IPS-20b (cell line): ENCODE data around the gene B3GNT3.
A peak's percentile ranks its signal among the peaks of the same experiment; 100 is the strongest.

Experiments
- H3K27ac ChIP-seq: one replicate; pipeline ENCODE4 v1.5.1; 2013; ENCODE audit warnings: low read length
- H3K27me3 ChIP-seq: 2 replicates; pipeline ENCODE4 v1.6.1; 2013; ENCODE audit warnings: mild to moderate bottlenecking, low read length, inconsistent platforms; ENCODE audit not compliant: insufficient read depth
- H3K36me3 ChIP-seq: 2 replicates; pipeline ENCODE4 v1.6.1; 2013; ENCODE audit warnings: low read depth, mild to moderate bottlenecking, inconsistent platforms, low read length, moderate library complexity; ENCODE audit not compliant: insufficient read depth
- H3K4me1 ChIP-seq: 2 replicates; pipeline ENCODE4 v1.6.1; 2013; ENCODE audit warnings: mild to moderate bottlenecking, control low read depth, inconsistent platforms, low read length, moderate library complexity; ENCODE audit not compliant: insufficient read depth
- H3K4me3 ChIP-seq: 2 replicates; pipeline ENCODE4 v1.5.1; 2013; ENCODE audit warnings: mild to moderate bottlenecking, low read length, inconsistent platforms
- H3K9ac ChIP-seq: 2 replicates; pipeline ENCODE4 v1.6.1; 2013; ENCODE audit warnings: low read depth, mild to moderate bottlenecking, inconsistent platforms, low read length, moderate library complexity
- H3K9me3 ChIP-seq: 2 replicates; pipeline ENCODE4 v1.6.1; 2013; ENCODE audit warnings: mild to moderate bottlenecking, low read depth, low read length, inconsistent platforms; ENCODE audit not compliant: insufficient read depth

The B3GNT3 gene

DNA sequence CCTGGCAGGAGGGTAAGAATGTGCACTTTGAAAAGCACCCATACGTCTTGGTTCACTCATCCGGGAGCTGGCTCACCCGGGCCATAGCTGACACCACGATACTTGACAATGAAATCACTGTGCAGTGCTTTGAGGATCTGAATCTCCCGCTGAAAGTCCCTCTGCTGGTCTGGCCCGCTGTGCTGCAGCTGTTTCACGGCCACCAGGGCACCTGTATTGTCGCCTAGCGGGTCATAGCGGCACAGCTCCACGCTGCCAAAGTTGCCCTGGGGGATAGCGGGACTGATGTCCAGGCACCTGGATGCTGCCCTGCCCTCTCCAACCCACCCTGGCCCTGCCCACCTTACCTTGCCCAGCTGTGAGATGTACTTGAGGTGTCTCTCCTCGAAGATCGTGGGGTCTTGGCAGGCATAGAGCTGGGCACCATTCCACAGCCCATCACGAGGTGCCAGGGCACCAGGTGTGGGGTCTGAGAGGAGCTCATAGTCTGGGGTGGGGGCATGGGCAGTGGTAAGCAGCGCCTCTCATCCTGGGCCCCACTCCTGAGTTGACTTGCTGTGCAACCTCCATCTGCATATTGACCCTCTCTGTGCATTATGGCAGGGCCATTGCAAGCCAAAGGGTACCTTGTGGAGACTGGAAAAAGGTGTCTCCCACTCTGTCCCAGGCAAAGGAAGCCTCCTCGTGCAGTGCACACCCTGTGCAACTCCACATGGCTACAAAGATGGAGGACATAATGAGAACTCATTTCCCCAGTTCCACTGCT is 37.7 kb downstream of the B3GNT3 start:
- H3K36me3 ChIP-seq: no peaks in the 10 kb centered on the region

DNA sequence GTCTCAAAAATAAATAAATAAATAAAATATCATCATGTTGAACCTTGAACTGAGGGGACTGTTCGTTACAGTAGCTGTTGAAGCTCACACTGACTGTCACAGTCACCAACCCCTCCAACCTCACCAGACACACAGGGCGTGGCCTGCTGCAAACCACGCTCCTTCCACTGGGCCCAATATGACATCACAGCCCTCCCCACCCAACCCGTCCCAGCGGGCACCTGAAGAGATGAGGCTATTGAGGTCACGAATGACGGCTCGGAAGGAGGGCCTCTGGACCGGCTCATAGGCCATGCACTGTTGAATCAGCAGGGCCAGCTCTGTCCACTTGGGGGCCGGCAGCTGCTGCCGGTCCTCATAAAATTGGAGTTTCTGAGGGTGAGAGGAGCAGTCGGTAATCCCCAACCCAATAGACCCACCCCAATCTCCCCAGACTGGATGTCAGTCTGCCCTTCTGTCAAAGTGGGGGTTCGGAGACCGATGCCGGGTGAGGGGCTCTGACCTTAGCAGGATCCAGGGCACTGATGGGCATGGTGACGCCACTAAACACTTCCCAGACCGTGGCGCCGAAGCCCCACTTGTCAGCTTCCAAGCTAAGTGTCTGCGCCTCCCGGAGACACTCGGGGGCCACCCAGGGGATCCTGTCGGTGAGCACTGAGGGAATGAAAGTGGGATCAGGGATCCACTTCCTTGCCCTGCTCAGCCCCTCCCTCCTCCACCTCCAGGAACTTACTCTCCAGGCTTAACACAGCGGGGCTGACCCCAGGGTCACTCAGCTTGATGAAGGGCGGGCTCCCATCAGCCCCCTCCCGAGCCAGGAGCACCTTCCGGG is 39.6 kb downstream of the B3GNT3 start:
- Histone ChIP-seq H3K4me1 (peaks cover 3% of the 10 kb centered on the region; the same call in 1 of the 2 replicates), H3K36me3 (no peaks in the 10 kb centered on the region), H3K27ac (no peak overlapping the region), H3K9ac (no peak overlapping the region), H3K27me3 (peaks cover 14% of the 10 kb centered on the region), H3K9me3 (no peaks in the 10 kb centered on the region), H3K4me3 (no peak overlapping the region)

More for the DNA sequence above, 37.7 kb downstream of the B3GNT3 start:
- H3K4me1 ChIP-seq: peaks cover 3% of the 10 kb centered on the region; the same call in 1 of the 2 replicates
- no peak overlapping the region for H3K9ac ChIP-seq
- peaks cover 6% of the 10 kb centered on the region for H3K27me3 ChIP-seq
- no peak overlapping the region for H3K4me3 ChIP-seq
- no peak overlapping the region for H3K27ac ChIP-seq
- no peaks in the 10 kb centered on the region for H3K9me3 ChIP-seq

DNA sequence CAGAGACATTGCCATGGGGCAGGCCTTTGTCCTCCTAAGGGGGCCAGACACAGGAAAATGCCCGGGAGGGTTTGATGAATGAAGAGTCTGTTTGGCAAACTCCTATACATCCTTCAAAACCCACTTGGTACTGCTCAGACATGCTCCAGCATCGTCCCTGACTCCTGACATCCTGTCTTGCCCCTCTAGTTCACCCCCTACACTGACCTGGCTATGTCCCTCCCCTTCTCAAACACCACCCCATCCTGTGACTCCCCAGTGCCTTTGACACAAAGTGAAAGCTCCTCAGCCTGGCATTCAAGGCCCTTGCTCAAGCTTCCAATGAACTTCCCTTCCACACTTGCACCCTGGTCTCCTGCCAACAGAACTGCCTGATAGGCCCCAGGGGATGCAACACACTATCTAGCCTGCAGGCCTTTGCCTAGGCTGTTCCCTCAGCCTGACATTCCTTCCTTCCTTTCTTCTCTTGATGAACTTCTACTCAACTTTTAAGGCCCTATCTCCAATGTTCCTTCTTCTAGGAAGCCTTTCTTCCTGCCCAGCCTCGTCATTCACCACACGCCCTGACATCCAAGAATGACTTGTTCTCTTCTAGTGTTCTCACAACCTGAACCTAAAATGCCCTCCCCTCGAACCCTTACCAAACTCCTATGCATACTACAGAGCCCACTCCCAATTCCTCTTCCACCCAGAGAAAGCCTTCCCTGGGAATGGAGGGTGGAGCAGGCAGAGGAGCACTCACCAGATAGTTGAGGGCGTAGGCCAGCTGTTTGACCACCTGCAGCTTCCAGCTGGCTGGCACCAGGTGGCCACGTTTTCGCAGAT is 40.5 kb downstream of the B3GNT3 start:
- Histone ChIP-seq H3K27me3 (peaks cover 20% of the 10 kb centered on the region), H3K4me3 (no peak overlapping the region)

DNA sequence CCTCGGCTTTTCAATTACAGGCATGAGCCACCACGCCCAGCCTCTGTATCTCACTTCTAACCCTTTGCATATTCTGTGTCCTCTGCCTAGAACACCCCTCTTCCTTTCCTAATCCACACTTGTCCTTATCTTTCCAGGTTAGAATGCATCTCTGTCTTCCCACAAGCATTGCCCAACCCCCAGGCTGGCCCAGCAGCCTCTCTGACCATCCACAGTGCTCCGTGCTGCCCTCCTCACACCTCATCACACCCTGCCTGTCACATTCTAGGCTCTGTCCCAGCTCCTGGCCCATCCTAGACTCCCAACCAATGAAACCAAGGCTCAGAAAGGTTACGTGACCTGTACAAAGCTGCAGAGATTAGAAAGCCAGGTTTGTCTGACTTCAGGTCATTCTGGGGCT is 41.6 kb downstream of the B3GNT3 start:
- Histone ChIP-seq H3K27me3 (peaks cover 27% of the 10 kb centered on the region), H3K9ac (no peak overlapping the region), H3K9me3 (no peaks in the 10 kb centered on the region), H3K36me3 (no peaks in the 10 kb centered on the region), H3K27ac (no peak overlapping the region), H3K4me3 (no peak overlapping the region), H3K4me1 (no peaks in the 10 kb centered on the region; the same call in 1 of the 2 replicates)

More for the DNA sequence above, 40.5 kb downstream of the B3GNT3 start:
- H3K36me3 ChIP-seq: no peaks in the 10 kb centered on the region
- H3K27ac ChIP-seq: no peak overlapping the region
- no peak overlapping the region for H3K9ac ChIP-seq
- no peaks in the 10 kb centered on the region; the same call in 1 of the 2 replicates for H3K4me1 ChIP-seq
- H3K9me3 ChIP-seq: no peaks in the 10 kb centered on the region

DNA sequence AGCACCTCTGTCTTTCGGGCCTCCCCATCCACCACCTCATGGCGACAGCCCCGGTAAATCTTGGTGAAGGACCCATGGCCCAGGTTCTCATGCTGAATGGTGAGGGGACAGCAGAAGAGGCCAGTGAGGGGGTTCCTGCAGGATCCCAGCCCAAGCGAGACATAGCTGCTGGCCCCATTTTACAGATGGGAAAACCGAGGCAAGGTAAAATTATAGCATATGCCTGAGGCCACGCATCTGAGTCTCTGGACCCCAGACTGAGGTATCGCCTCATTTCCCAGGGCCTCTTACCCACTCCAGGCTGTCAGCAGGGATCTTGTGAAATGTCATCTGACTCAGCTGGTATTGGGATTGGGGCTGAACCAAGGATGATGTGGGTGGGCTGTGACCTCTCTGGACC is 43.0 kb downstream of the B3GNT3 start:
- Histone ChIP-seq H3K27ac (no peak overlapping the region), H3K4me3 (no peak overlapping the region), H3K36me3 (no peaks in the 10 kb centered on the region), H3K9ac (no peak overlapping the region), H3K9me3 (no peaks in the 10 kb centered on the region), H3K27me3 (peaks cover 31% of the 10 kb centered on the region), H3K4me1 (no peaks in the 10 kb centered on the region; the same call in 1 of the 2 replicates)

DNA sequence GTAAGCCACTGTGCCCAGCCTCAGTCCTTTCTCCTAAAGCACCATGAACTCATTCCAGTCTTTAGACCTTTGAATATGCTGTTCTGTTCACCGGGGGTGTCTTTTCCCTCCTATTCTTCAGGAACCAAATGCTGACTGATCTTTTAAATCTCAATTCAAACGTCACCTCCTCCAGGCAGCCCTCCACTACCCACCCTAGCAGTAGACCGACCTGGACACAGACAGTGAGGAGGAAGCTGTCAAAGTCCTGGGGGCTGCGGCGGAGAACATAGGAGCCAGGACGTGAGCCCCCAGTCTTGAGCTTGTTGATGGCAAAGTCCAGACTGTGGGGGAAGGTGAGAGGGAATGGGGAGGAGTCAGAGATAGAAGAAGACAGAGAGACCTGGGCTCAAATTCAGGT is 45.1 kb downstream of the B3GNT3 start:
- no peak overlapping the region for H3K9ac ChIP-seq
- H3K27ac ChIP-seq: no peak overlapping the region
- H3K4me1 ChIP-seq: no peaks in the 10 kb centered on the region; the same call in 1 of the 2 replicates
- H3K36me3 ChIP-seq: no peaks in the 10 kb centered on the region
- H3K9me3 ChIP-seq: no peaks in the 10 kb centered on the region
- peaks cover 42% of the 10 kb centered on the region for H3K27me3 ChIP-seq
- no peak overlapping the region for H3K4me3 ChIP-seq

DNA sequence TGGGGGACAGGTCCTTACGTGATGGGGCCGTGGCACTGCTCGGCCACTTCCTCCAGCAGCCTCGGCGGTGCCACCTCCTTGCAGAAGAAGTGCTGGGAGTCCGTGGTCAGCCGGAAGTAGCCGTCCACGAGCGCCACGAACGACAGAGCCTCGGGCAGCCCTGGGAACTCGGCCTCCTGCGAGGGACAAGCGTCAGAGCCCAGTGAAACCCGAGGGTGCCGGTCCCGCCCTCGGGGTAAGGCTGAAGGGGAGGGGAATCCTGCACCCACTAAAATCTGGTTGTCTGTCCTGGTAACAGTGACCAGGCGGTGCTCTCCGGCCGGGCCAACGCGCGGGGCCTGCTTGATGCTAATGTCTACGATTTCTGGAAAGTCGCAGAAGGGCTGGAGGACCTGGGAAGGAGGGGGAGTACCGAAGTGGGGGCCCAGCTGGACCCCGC is 46.5 kb downstream of the B3GNT3 start:
- no peak overlapping the region; the same call in 1 of the 2 replicates for H3K9ac ChIP-seq
- no peaks in the 10 kb centered on the region for H3K9me3 ChIP-seq
- no peaks in the 10 kb centered on the region for H3K36me3 ChIP-seq
- H3K4me1 ChIP-seq: no peaks in the 10 kb centered on the region
- peaks cover 42% of the 10 kb centered on the region for H3K27me3 ChIP-seq
- no peak overlapping the region for H3K27ac ChIP-seq
- peak overlapping the region; percentile 76 for H3K4me3 ChIP-seq

DNA sequence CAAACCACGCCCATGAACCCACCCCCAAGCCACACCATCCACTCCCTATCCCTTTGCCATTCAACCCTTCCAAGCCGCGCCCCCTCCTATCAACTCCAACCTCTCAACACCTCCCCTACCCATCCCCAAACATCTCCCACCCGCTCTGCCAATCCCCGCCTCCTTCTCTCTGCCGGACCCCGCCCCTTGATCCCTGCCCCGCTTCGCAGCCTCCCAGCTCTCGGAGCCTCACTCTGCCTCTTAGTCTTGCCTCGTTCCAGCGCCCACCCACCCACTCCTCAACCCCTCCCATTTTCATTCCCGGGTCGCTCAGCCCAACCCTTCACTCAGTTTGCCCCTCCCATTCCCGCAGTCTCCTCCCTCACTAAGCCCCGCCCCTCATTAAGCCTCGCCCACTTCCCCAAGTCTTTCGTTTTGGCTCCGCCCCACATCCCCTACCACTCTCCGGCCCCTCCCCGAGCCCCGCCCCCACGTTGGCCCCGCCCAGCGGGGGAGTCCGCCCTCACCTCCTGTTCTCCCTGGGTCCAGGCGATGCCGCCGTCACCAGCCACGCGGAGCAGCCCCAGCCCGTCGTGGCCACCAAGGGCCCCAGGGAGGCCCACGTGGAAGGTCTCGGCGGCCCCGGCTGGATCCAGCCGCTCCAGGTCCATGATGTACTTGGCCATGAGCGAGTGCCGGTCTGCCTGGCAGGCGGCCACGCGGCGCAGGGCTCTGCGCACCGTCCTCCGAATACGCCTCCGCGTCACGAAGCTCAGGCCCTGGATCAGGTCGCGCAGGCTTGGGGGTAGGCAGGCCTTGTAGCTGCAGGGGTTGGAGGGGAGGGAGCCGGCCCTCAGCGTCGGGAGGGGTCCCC is 47.1 kb downstream of the B3GNT3 start:
- H3K4me3 ChIP-seq: peak overlapping the region; percentile 76
- H3K9ac ChIP-seq: peak overlapping the region; percentile 58; the same call in 1 of the 2 replicates
- no peaks in the 10 kb centered on the region for H3K36me3 ChIP-seq
- H3K27ac ChIP-seq: no peak overlapping the region
- H3K4me1 ChIP-seq: no peaks in the 10 kb centered on the region
- H3K9me3 ChIP-seq: no peaks in the 10 kb centered on the region
- H3K27me3 ChIP-seq: peaks cover 42% of the 10 kb centered on the region

DNA sequence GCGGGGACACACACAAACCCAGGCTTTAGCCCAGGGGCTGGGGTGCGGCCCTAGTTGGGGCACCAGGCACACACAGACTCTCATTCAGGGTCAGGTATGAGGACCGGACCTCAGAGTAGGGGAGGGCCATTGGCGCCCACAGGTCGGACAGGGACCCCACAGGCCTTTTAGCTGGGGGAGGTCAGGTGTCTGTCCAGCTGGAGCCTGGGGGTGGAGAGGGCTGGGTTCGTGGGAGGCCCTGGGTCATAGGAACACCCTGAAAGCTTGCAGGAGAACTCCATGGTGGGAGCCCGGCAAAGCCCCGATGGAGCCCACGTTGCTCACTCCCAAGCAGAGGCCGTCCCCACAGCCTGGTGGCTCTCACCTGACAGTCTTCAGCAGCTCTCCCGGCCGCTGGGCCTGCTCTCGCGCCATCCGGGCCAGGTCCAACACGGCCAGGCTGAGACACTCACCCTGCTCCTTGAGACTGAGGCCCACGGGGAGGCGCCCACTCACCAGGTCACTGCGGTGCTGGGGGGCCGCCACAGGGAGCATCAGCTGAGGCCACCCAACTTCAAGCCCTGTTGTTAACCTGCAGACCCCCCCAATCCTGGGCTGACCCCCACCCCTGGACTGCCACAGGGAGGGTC is 47.8 kb downstream of the B3GNT3 start:
- Histone ChIP-seq H3K9ac (peak overlapping the region; percentile 58; the same call in 1 of the 2 replicates), H3K27ac (no peak overlapping the region), H3K36me3 (no peaks in the 10 kb centered on the region), H3K9me3 (no peaks in the 10 kb centered on the region), H3K4me1 (no peaks in the 10 kb centered on the region; the same call in 1 of the 2 replicates), H3K4me3 (peak overlapping the region; percentile 67), H3K27me3 (peaks cover 43% of the 10 kb centered on the region)

DNA sequence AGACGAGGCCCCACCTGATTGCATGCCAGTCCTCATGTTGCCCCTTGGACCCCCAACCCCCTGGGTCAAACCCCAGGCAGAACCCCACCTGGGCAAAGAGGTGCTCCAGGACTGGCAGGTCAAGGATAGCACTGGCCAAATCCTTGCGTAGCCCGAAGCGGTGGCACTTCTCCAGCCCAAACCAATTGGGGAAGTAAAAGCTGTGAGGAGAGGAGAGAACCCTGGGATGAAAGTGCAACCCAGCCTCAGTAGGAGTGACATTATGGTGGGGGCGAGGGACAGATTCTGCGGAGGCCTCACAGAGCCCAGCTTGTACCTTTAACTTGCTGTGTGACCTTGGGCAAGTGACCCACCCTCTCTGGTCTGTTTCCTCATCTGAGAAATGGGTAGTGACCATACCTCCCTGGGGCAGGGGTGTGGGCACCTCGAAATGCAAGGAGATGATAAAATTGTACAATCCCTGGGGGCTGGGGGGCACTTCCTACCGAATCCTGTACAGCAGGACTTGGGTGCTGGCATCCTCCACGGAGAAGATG is 48.4 kb downstream of the B3GNT3 start:
- H3K9me3 ChIP-seq: no peaks in the 10 kb centered on the region
- no peaks in the 10 kb centered on the region; the same call in 1 of the 2 replicates for H3K4me1 ChIP-seq
- H3K36me3 ChIP-seq: no peaks in the 10 kb centered on the region
- peaks cover 49% of the 10 kb centered on the region for H3K27me3 ChIP-seq
- no peak overlapping the region for H3K4me3 ChIP-seq
- no peak overlapping the region for H3K27ac ChIP-seq
- no peak overlapping the region for H3K9ac ChIP-seq
